Stimulated activated effector memory CD8-positive, alpha-beta T cell treated with anti-CD3 and anti-CD28 coated beads, Interleukin-12 subunit alpha, Interleukin-12 subunit beta, amount 100 ng/mL, for 72 hours (primary cell): ENCODE results near the gene FLRT2.

Experiments used
- ATAC-seq: fragments of 150-1000 bp; cut with Tn5 transposase; 2 replicates; pipeline ENCODE4 v1.10.0; 2021
- DNase-seq, 2 donors: peaks; one replicate each; pipeline ENCODE4 v3.0.0; 2021 to 2022; ENCODE audit warnings: low spot score in 2 of 2
- H3K27ac Mint-ChIP-seq: one replicate; pipeline ENCODE4 v1.8.0; 2022; ENCODE audit warnings: mild to moderate bottlenecking, mixed read lengths
- H3K36me3 Mint-ChIP-seq: one replicate; pipeline ENCODE4 v1.8.0; 2022; ENCODE audit warnings: mild to moderate bottlenecking, mixed read lengths
- H3K4me1 Mint-ChIP-seq: one replicate; pipeline ENCODE4 v1.8.0; 2022; ENCODE audit warnings: mixed read lengths
- H3K4me3 Mint-ChIP-seq: one replicate; pipeline ENCODE4 v1.8.0; 2022; ENCODE audit warnings: mild to moderate bottlenecking, mixed read lengths
- H3K9me3 Mint-ChIP-seq: one replicate; pipeline ENCODE4 v1.8.0; 2022; ENCODE audit warnings: mixed read lengths

FLRT2 gene

DNA sequence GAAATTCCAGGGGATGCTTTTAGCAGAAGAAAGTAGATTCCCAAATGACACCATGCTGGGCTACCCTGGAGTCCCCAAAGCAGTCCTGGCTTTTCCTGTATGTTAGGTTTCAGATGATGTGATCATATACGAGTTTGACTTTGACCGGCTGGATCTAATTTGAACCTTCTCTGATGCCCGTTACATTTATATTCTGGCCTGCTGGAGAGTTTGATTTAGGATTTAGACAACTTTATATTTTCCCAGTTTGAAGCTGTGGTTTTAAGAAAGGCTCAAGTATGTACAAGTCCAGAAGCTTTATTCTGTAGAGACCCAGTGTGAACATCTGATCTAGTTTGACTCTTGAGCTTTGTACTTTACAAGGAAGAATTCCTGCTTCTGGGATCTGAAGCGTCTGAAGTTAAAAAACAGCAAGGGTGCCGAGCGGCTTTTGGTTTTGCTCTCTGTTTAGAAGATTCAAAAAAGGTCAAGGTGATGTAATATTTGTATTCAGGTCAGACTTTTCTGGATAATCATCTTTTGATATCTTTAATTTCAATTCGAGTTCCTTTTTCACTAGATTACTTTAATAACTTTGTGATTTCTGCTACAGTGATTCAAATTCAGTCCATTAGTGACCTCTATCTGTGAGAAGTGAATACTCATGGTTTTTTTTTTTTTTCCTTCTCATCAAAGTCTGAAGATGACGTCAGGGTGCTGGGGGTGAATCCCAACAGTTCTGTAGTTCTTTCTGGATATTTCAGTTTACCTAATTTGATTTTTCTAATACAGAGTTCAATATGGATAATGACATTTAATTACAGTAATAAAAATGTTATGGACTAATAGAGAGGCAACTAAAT is 6.3 kb downstream of the FLRT2 start:
- no peak overlapping the region for H3K27ac Mint-ChIP-seq
- H3K9me3 Mint-ChIP-seq: no peaks in the 10 kb centered on the region
- no peak overlapping the region for H3K4me3 Mint-ChIP-seq
- peaks cover 7% of the 10 kb centered on the region for H3K36me3 Mint-ChIP-seq
- no peaks in the 10 kb centered on the region for H3K4me1 Mint-ChIP-seq
- ATAC-seq (no peak), DNase-seq (no peak)

DNA sequence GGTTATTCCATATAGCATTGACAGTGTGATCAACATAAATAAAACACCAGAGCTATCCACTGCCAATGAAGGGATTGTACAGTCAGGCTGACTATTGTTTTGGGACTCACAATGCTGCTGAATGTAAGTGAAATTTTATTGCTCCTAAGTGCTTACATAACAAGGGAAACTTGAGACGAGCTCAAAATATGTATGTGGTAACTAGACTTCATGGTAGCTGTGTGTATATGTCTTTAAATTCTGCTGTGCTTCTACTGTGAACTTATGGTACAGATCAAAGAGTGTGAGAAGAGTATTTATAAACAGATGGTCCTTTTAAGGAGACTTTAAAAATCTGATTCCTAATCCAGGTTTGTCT is 6.9 kb downstream of the FLRT2 start:
- Mint-ChIP-seq H3K9me3 (no peaks in the 10 kb centered on the region), H3K36me3 (peaks cover 7% of the 10 kb centered on the region), H3K4me1 (no peaks in the 10 kb centered on the region), H3K27ac (no peak overlapping the region), H3K4me3 (no peak overlapping the region)
- no peak for ATAC-seq
- no peak for DNase-seq

DNA sequence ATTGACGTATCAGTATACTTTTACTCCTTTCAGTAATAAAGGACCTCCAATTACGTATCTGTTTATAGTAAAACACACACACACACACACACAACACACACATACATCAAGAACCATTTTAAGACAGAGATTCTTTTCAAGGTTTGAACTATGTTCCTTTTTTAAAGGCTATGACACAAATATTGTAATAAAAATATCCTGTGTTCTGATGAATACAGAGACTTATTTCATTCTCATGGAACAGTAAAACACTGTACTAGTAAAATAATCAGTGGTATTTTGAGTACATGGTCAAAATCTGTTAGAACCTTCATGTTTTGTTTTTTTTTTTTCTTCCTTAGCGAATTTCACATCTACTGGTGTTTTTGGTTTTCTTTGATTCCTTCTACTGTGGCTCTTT is 7.6 kb downstream of the FLRT2 start:
- Mint-ChIP-seq H3K36me3 (peaks cover 4% of the 10 kb centered on the region), H3K4me3 (no peak overlapping the region), H3K4me1 (no peaks in the 10 kb centered on the region), H3K27ac (no peak overlapping the region), H3K9me3 (no peaks in the 10 kb centered on the region)
- ATAC-seq (no peak), DNase-seq (no peak)

DNA sequence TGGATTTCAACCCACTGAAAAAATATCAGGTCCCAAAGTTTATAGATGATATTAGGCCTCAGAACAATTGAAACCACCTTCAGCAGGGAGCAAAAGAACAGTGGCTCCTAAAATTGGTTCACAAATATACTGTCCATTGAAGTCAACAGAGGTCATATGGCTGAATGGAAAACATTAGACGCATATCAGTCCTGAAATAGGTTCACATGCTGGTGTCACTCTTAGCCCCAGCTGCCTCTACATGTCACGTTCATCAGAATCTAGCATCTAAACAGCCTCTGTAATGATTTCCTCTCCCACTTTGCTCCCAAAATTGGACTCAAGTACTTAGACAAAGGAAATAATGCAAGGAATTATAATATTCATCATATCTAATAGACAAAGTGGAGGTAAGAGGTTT is 8.7 kb downstream of the FLRT2 start:
- H3K36me3 Mint-ChIP-seq: no peaks in the 10 kb centered on the region

DNA sequence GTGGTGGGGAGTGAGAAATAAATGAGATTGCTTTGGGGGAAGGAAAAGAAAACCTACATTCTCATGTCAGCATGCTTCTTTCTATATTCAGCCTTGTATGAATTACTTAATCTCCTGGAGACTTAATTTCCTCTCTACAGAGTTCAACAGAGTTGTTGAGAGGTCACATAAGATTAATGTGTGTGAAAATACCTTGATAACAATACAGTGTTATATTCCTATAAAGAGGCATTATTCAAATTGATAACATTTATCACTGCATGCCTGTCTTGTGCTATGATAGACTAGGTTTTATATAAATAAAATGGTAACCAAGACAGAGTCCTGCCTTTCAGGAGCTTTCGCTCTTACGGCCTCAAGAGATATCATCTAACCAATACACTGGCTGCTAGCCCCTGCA is 9.6 kb downstream of the FLRT2 start:
- Mint-ChIP-seq H3K4me1 (no peaks in the 10 kb centered on the region), H3K4me3 (no peak overlapping the region), H3K9me3 (no peaks in the 10 kb centered on the region), H3K36me3 (no peaks in the 10 kb centered on the region), H3K27ac (no peak overlapping the region)
- ATAC-seq: no peak
- DNase-seq: no peak

More for the DNA sequence above, 8.7 kb downstream of the FLRT2 start:
- Mint-ChIP-seq H3K9me3 (no peaks in the 10 kb centered on the region), H3K27ac (no peak overlapping the region), H3K4me1 (no peaks in the 10 kb centered on the region), H3K4me3 (no peak overlapping the region)
- DNase-seq (no peak), ATAC-seq (no peak)

DNA sequence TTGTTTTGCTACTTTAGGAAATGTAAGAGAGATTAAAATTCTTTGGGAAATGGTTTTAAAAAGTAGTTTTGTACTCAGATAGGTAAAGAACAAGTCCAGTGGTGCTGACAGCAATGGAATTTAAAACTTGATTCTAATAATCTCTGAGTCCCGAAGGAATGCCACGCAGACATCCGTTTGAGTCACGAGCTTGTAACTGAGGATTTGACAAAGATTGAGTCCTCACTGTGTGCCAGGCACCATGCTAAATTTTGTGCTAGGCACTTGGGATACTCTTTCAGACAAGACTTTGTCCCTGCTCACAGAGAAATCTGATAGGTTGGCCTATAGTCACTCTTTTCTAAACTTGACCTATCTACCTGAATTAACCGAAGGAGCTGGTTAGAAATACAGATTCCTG is 12.7 kb downstream of the FLRT2 start:
- Mint-ChIP-seq H3K4me3 (no peak overlapping the region), H3K27ac (no peak overlapping the region), H3K9me3 (peaks cover 2% of the 10 kb centered on the region), H3K4me1 (no peaks in the 10 kb centered on the region), H3K36me3 (no peaks in the 10 kb centered on the region)
- ATAC-seq (no peak), DNase-seq (no peak)

DNA sequence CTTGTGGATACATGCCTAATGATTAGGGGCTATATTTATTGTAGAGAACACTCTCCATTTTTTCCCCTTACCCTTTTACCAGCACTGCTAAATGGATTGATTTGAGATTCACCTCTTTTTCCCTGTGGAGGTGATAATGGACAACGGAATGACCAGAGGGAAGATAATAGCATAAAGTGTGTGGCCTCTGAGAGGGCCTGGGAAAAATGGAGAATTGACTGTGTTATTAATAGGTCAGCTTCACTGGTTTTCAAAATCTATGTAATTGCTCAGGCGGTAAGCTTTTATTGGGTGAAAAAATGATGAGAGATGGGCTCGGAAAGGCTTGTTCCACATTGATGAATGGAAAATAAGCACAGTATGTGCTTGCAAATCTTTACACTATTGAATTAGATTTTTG is 15.8 kb downstream of the FLRT2 start:
- H3K4me3 Mint-ChIP-seq: no peak overlapping the region
- ATAC-seq: no peak
- H3K9me3 Mint-ChIP-seq: peaks cover 4% of the 10 kb centered on the region
- H3K36me3 Mint-ChIP-seq: no peaks in the 10 kb centered on the region
- no peaks in the 10 kb centered on the region for H3K4me1 Mint-ChIP-seq
- no peak for DNase-seq
- no peak overlapping the region for H3K27ac Mint-ChIP-seq

DNA sequence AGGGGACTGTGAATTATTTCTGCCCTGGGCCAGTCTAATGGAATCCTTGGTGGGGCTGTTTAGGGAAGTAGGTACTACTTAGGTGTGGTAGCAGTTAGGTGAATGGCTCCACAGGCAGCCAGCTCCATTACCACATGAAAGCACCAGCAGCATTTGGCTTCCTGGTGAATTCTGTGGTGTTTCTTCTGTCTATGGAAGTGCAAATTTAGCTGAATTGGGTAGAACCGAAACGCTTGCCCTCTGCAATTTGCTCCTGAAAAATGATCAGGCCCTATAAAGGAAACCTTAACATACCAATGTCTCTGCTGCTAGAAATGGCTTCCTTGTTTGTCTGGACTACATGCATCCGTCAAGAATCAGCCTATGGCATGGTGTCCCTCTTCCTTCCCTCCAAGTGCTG is 16.4 kb downstream of the FLRT2 start:
- DNase-seq (no peak), ATAC-seq (no peak)
- no peak overlapping the region for H3K27ac Mint-ChIP-seq
- H3K4me3 Mint-ChIP-seq: no peak overlapping the region
- H3K9me3 Mint-ChIP-seq: peaks cover 4% of the 10 kb centered on the region
- H3K36me3 Mint-ChIP-seq: no peaks in the 10 kb centered on the region
- no peaks in the 10 kb centered on the region for H3K4me1 Mint-ChIP-seq

DNA sequence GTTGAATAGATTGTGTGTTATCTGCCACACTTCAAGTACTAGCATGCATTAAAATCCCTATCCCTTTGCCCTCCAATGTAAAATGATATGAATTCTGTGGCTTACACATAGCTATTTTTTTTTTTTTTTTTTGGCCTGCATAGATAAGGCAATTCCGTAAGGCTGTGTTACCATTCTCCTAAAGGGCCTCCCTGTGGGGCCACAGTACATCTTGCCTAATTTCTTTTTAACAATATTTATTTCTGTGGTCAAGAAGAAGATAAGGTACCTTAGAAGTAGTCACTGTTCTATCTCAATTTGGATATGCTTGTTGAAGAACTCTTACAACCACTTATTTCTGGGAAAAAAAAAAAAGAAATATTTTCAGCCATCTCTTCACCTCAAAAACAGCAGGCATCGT is 19.8 kb downstream of the FLRT2 start:
- no peak overlapping the region for H3K4me3 Mint-ChIP-seq
- no peak overlapping the region for H3K27ac Mint-ChIP-seq
- peaks cover 7% of the 10 kb centered on the region for H3K9me3 Mint-ChIP-seq
- DNase-seq (no peak), ATAC-seq (no peak)
- no peaks in the 10 kb centered on the region for H3K4me1 Mint-ChIP-seq
- H3K36me3 Mint-ChIP-seq: no peaks in the 10 kb centered on the region

DNA sequence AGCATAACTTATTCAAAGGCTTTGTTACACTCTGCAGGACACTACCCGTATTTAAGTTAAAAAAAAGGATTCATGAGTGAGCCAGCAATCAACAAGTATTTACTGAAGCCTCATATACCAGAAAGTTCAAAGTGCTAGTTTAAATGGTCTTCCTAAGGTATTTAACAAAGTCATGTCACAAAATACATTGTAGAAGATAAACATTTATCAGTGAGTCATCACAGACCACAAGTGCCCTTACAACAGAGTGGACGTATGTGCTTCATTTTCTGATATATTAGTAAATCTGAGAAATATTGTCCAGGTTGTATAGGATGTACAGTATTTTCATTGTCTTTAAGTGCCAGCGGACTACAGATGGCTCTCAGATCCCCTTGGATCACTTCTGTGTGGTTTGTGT is 24.2 kb downstream of the FLRT2 start:
- Mint-ChIP-seq H3K4me3 (no peak overlapping the region), H3K36me3 (no peaks in the 10 kb centered on the region), H3K9me3 (peaks cover 9% of the 10 kb centered on the region), H3K27ac (no peak overlapping the region), H3K4me1 (no peaks in the 10 kb centered on the region)
- no peak for ATAC-seq
- no peak for DNase-seq

DNA sequence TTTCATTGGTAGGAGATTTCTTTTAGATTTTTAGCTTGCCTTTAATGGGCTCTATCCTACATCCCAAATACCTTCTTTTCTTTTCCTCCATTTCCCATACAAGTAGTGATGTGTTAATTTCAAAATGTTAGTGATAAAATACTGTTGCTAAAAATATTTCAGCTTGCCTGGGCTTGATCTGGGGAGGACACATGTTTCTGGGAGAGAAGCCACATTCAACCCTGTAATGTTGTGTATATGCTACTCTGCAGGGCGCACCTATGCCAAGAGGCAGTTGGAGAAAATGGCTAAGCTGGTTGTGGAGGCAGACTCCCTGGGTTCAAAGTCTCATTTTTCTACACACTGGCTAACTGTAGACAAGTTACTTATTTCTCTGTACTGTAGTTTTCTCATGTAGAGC is 26.3 kb downstream of the FLRT2 start:
- DNase-seq: no peak
- H3K4me3 Mint-ChIP-seq: no peak overlapping the region
- no peaks in the 10 kb centered on the region for H3K36me3 Mint-ChIP-seq
- H3K9me3 Mint-ChIP-seq: peaks cover 7% of the 10 kb centered on the region
- H3K4me1 Mint-ChIP-seq: no peaks in the 10 kb centered on the region
- no peak for ATAC-seq
- H3K27ac Mint-ChIP-seq: no peak overlapping the region

DNA sequence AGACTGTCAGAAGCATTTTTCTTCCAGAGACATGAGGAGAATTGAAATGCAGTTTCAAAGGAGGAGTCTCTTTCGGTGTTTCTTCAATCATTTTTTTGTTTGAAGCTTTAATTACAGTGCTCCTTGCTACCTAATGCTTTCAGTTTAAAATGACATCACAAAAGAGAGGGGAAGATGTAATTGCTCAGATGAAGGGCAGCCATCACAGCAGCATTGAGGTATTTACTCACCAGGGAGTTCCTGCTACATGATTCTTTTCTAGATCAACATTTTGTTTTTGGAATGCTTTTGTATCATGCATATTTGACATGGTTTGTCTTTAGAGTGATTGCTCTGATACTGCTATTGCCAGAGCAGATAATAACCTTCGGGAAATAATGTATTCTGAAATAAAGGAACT is 28.6 kb downstream of the FLRT2 start:
- no peaks in the 10 kb centered on the region for H3K4me1 Mint-ChIP-seq
- H3K4me3 Mint-ChIP-seq: no peak overlapping the region
- no peak overlapping the region for H3K27ac Mint-ChIP-seq
- ATAC-seq: no peak
- DNase-seq: no peak
- no peaks in the 10 kb centered on the region for H3K36me3 Mint-ChIP-seq
- peaks cover 5% of the 10 kb centered on the region for H3K9me3 Mint-ChIP-seq

DNA sequence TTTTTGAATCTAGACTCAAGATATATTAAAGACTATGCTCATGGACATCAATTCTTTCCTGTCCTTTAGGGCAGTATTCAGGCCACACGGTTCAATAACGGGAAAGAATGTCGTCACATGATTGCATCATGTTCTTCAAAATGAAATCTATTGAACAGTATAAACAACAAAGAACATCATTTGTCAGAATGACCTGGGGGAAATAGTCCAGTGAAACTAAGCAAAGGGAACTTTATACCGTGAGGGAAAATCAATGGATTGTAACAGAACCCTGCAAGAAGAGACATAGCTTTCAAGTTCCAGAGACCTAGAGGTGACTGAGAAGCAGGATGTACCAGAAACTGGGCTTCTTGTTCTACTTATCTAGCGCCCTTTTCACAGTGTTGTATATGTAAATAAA is 32.7 kb downstream of the FLRT2 start:
- ATAC-seq: no peak
- H3K9me3 Mint-ChIP-seq: peaks cover 3% of the 10 kb centered on the region
- no peak overlapping the region for H3K27ac Mint-ChIP-seq
- DNase-seq: no peak
- no peak overlapping the region for H3K4me3 Mint-ChIP-seq
- no peaks in the 10 kb centered on the region for H3K36me3 Mint-ChIP-seq
- H3K4me1 Mint-ChIP-seq: no peaks in the 10 kb centered on the region

DNA sequence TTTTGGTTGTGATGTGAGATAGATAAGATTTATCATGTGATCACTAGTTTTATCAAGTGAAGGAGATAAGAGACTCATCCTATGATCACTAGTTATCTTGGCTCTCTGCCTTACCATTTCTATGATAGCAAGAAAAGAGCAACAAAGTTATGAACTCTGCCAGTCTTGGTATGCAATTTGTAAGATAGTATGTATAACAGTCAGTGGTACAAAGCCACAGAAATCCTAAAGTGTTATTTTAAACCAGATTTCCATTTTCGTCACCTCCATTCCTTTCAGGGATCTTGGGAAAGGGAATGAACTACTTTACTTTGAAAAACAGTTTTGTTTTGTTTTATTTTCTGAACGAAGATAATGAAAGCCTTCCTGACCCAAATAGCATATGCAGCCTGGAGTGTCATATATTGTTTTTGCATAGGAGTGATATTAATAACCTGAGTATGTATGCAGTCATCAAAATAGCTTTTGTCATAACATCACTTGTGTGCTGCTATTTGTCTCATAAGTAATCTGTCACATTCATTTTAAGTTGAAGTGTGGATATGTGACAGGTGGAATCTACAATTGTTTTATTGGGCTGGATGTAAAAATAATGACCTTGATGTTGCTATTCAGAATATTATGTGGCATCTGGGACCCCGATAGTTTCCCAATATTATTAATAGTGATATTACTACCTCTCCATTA is 35.0 kb downstream of the FLRT2 start:
- DNase-seq: no peak
- H3K4me1 Mint-ChIP-seq: no peaks in the 10 kb centered on the region
- no peak for ATAC-seq
- no peak overlapping the region for H3K4me3 Mint-ChIP-seq
- H3K36me3 Mint-ChIP-seq: no peaks in the 10 kb centered on the region
- H3K27ac Mint-ChIP-seq: no peak overlapping the region
- H3K9me3 Mint-ChIP-seq: peaks cover 8% of the 10 kb centered on the region

DNA sequence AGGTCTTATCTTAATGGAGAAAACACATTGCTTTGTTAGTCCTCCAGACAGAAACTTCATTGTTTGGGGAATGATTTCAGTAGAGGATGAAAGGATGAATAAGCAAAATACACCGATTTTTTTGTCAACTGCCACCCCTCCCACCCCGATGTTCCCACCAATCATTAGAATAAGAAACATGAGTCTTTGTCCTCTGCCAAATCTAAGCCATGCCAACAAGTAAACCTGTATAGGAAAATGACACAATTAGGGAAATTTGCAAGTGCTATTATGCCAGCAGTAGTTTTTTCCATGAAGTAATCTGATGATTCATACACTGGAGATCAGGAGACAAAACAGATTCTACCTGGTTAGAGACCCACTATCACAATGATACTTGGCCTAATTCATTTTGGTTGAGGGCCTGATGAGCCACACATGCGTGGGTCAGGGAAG is 35.9 kb downstream of the FLRT2 start:
- DNase-seq: no peak
- Mint-ChIP-seq H3K36me3 (no peaks in the 10 kb centered on the region), H3K4me3 (no peak overlapping the region), H3K9me3 (peaks cover 8% of the 10 kb centered on the region), H3K27ac (no peak overlapping the region), H3K4me1 (no peaks in the 10 kb centered on the region)
- no peak for ATAC-seq

DNA sequence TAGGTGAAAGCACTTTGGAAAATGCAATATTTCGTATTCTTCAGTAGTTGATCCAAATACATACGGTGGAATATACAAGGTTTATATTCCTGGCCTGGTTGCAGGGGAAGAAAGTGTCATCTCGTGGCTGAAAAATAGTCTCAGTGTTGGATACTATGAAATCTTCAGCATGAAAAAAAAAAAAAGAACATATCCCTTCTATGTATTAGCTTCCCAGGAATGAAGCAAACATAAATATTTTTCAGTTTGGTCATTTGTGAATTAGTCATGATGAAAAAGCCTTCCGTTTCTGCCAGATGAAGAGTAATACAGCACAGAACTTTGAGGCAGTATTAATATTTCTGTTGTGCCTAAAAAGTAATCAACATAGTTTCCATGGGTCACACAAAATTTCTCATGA is 36.7 kb downstream of the FLRT2 start:
- H3K4me3 Mint-ChIP-seq: no peak overlapping the region
- ATAC-seq (no peak), DNase-seq (no peak)
- no peaks in the 10 kb centered on the region for H3K4me1 Mint-ChIP-seq
- peaks cover 8% of the 10 kb centered on the region for H3K9me3 Mint-ChIP-seq
- H3K27ac Mint-ChIP-seq: no peak overlapping the region
- H3K36me3 Mint-ChIP-seq: no peaks in the 10 kb centered on the region
